Gastroesophageal sphincter (tissue), 4 donors: Measurements from ENCODE around the gene PRKN. TPM values are rescaled to one million over a fixed set of nuclear protein-coding genes. Genes with fewer than 3 reads are reported as not detected.

Experiments used
- ATAC-seq: fragments of 150-250 bp; one replicate; pipeline ENCODE4 v1.9.1; 2016; ENCODE audit warnings: mild to moderate bottlenecking, moderate library complexity
- H3K27ac ChIP-seq, 4 donors: fragments of 200-600 bp; sonication (generic) in 3 of 4; 1 replicate in 3 of 4; 2 replicates in 1 of 4; pipeline ENCODE4 v1.5.1; 2016 to 2019
- H3K27me3 ChIP-seq: fragments of 200-600 bp; sonication (generic); one replicate; pipeline ENCODE4 v1.5.1; 2019
- H3K36me3 ChIP-seq, 2 donors: fragments of 200-600 bp; sonication (generic); one replicate each; pipeline ENCODE4 v1.5.1; 2019; ENCODE audit warnings: control low read depth in 1 of 2
- H3K4me1 ChIP-seq, 3 donors: fragments of 200-600 bp; sonication (generic); 1 replicate in 2 of 3; 2 replicates in 1 of 3; pipeline ENCODE4 v1.5.1; 2016 to 2019; ENCODE audit warnings: control low read depth in 2 of 3
- H3K4me3 ChIP-seq, 2 donors: fragments of 200-600 bp; sonication (generic); one replicate each; pipeline ENCODE4 v1.5.1; 2019; ENCODE audit warnings: mild to moderate bottlenecking in 1 of 2, moderate library complexity in 1 of 2
- H3K9me3 ChIP-seq, 3 donors: fragments of 200-600 bp; sonication (generic); one replicate each; pipeline ENCODE4 v1.5.1; 2017 to 2019; ENCODE audit warnings: control low read depth in 2 of 3
- EP300 ChIP-seq: sonication (generic); formaldehyde crosslinking; IDR thresholded peaks from one replicate; pipeline ENCODE4 v1.6.1; 2017; ENCODE audit warnings: antibody characterized with exemption, mild to moderate bottlenecking
- POLR2A ChIP-seq, 2 donors: fragments of 450-650 bp; IDR thresholded peaks; one replicate each; pipeline ENCODE4 v1.6.1; 2017; ENCODE audit warnings: antibody characterized with exemption in 2 of 2, mild to moderate bottlenecking in 2 of 2, moderate library complexity in 1 of 2
- POLR2AphosphoS5 ChIP-seq: sonication (generic); formaldehyde crosslinking; IDR thresholded peaks from one replicate; pipeline ENCODE4 v1.6.1; 2017; ENCODE audit warnings: antibody characterized with exemption
- WGBS, 2 donors: methylation state at CpG; one replicate each; pipeline ENCODE4 v1.1.5; 2018; ENCODE audit warnings: low coverage in 1 of 2; 5-methylcytosine and 5-hydroxymethylcytosine counted together
- total RNA-seq, 4 donors: library from RNA; depleted of rRNA; stranded (reverse); fragments of >200 nt; gene quantifications; one replicate each; pipeline ENCODE4 v1.1.0, GENCODE V29; 2016
- TF ChIP-seq, protein P1 (sequence below), 4 experiments: fragments of 200-600 bp in 2 of 4; fragments of 450-650 bp in 2 of 4; sonication (generic) in 1 of 4; IDR thresholded peaks; one replicate each; pipeline ENCODE4 v1.5.1; 2017 to 2019; ENCODE audit warnings: antibody characterized with exemption in 4 of 4, mild to moderate bottlenecking in 2 of 4, moderate library complexity in 2 of 4

PRKN gene
- total RNA-seq, 4 donors from 2014 or later, result 8.4 to 58.6 (median 25.8) TPM

DNA sequence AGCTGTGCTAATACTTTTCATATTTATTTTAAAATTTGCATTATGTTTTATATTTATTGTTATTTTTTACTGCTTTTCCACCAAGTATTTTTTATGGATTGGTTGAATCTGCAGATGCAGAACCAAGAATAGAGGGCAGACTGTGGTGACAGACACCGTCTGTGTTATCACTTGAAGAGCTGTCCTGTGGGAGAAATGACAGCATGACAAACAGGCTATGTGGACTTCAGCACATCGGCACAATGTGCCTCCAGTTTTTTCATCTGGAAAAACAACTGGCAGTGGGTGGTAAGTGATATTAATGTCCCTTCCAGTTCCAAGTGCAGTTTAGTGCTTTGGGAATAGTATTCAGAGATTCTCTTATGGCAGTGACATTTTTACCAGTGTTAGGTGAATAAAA, 492.9 kb downstream of the PRKN start:
- Histone ChIP-seq H3K4me3 (no peak overlapping the region), H3K27me3 (no peaks in the 10 kb centered on the region), H3K36me3 (no peaks in the 10 kb centered on the region), H3K4me1 (no peaks in the 10 kb centered on the region), H3K9me3 (no peaks in the 10 kb centered on the region), H3K27ac (no peak overlapping the region)
- ATAC-seq, result no peak
- WGBS, 2 donors, result 20 to 76% methylated on average over 1 to 2 of the region's 2 CpGs
- no peak for TF ChIP-seq EP300
- TF ChIP-seq, protein P1, sequence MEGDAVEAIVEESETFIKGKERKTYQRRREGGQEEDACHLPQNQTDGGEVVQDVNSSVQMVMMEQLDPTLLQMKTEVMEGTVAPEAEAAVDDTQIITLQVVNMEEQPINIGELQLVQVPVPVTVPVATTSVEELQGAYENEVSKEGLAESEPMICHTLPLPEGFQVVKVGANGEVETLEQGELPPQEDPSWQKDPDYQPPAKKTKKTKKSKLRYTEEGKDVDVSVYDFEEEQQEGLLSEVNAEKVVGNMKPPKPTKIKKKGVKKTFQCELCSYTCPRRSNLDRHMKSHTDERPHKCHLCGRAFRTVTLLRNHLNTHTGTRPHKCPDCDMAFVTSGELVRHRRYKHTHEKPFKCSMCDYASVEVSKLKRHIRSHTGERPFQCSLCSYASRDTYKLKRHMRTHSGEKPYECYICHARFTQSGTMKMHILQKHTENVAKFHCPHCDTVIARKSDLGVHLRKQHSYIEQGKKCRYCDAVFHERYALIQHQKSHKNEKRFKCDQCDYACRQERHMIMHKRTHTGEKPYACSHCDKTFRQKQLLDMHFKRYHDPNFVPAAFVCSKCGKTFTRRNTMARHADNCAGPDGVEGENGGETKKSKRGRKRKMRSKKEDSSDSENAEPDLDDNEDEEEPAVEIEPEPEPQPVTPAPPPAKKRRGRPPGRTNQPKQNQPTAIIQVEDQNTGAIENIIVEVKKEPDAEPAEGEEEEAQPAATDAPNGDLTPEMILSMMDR (IDR thresholded peaks at IDR 0.05), result no peak
- TF ChIP-seq POLR2A (IDR thresholded peaks at IDR 0.05), result no peak
- no peak for TF ChIP-seq POLR2AphosphoS5

DNA sequence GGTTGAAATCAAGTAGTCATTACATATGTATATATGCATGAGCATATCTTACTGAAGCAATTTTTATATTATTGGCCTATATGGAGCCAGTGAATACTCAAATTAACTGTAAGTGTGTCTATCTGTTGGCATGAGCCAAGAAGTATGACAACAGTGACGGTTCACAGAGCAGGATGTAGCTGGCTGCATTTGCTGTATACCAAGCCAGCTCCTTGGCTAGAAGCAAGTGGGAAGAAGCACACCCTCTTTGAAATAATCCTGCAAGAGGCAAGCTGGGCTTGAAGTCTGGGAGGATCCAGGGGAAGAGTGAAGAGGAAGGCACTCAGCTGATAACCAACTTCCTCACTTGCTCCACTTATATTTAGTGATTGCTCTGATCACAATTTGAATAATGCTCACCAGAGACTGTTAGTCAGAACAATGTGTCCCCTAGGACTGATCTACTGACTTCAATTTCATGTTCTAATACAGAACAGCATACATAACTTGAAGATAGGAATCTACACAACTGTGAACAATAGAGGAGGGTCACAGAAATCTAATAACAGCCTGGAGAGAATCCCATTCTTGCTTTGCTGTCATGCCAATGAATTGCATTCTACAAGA, 497.3 kb downstream of the PRKN start:
- TF ChIP-seq, protein P1 (IDR thresholded peaks at IDR 0.05), result no peak
- no peak for TF ChIP-seq POLR2A (IDR thresholded peaks at IDR 0.05)
- TF ChIP-seq POLR2AphosphoS5, result no peak
- 12 to 56% methylated on average over 1 of the region's 1 CpG for WGBS, 2 donors
- no peak overlapping the region for H3K27ac ChIP-seq
- H3K9me3 ChIP-seq, result no peaks in the 10 kb centered on the region
- H3K4me1 ChIP-seq, result no peaks in the 10 kb centered on the region
- ATAC-seq, result no peak
- no peaks in the 10 kb centered on the region for H3K27me3 ChIP-seq
- H3K36me3 ChIP-seq, result no peaks in the 10 kb centered on the region
- no peak overlapping the region for H3K4me3 ChIP-seq

DNA sequence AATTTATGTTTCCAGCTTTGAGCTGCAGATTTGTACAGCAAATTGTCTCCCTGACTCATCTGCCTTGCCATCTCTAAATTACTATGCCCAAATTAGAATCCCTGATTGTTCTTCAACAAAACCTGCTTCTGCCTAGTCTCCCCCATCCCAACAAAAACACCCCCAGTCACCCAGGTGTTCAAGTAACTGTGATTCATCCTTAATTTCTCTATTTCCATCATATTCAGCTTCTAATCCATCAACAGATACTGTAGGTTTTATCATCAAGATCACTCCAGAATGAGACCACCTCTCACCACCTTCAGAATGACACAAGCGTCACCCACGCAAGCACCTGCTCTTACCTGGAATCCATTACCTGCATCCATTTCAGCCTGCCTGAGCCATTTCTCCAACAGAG, 498.5 kb downstream of the PRKN start:
- ATAC-seq, result no peak
- WGBS, 2 donors, result 90 to 100% methylated on average over 2 of the region's 2 CpGs
- Histone ChIP-seq H3K9me3 (no peaks in the 10 kb centered on the region), H3K4me1 (no peaks in the 10 kb centered on the region), H3K36me3 (no peaks in the 10 kb centered on the region), H3K27ac (no peak overlapping the region), H3K27me3 (no peaks in the 10 kb centered on the region), H3K4me3 (no peak overlapping the region)
- TF ChIP-seq POLR2A (IDR thresholded peaks at IDR 0.05) (no peak), EP300 (no peak), POLR2AphosphoS5 (no peak)
- TF ChIP-seq, protein P1 (IDR thresholded peaks at IDR 0.05), result no peak

DNA sequence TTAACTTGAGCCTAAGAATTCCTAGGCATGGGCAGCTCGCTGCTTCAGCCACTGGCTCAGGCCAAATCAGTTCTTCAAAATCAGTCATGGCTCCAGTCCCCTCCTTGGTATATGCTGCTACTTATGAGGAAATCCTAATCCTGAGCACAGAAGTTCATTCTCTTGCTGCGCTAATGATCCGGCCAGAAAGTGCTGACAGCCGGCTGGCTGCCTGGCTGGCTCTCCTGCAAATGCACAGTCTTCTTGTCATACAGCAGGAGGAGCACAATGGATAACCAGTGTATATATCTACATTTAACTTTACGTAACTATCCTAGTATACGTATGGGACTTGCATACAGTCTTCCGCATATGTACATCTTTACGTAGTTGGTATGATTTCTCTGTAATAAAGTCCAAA, 500.8 kb downstream of the PRKN start:
- Histone ChIP-seq H3K36me3 (no peaks in the 10 kb centered on the region), H3K27me3 (no peaks in the 10 kb centered on the region), H3K4me3 (no peak overlapping the region), H3K9me3 (no peaks in the 10 kb centered on the region), H3K27ac (no peak overlapping the region), H3K4me1 (no peaks in the 10 kb centered on the region)
- ATAC-seq, result no peak
- TF ChIP-seq POLR2A (IDR thresholded peaks at IDR 0.05), result no peak
- no peak for TF ChIP-seq POLR2AphosphoS5
- TF ChIP-seq EP300, result no peak
- TF ChIP-seq, protein P1 (IDR thresholded peaks at IDR 0.05), result no peak
- 95 to 100% methylated on average over 5 to 8 of the region's 8 CpGs for WGBS, 2 donors

DNA sequence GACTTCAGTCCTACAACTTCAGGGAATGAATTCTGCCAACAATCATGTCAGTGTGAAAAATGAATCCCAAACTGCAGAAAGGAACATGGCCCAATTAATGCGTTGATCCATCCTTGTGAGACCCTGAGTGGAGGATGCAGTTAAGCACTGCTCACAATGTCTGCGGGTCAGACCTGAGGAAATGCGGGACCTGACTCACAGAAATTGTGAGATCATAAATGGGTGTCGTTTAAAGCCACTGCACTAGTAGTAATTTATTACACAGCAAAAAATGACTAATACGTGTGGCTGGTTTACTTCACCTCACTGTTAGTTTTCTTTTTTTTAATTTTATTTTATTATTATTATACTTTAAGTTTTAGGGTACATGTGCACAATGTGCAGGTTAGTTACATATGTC, 505.0 kb downstream of the PRKN start:
- H3K9me3 ChIP-seq, result no peaks in the 10 kb centered on the region
- WGBS, 2 donors, result 84 to 96% methylated on average over 5 of the region's 5 CpGs
- no peak overlapping the region for H3K27ac ChIP-seq
- H3K4me1 ChIP-seq, result no peaks in the 10 kb centered on the region
- TF ChIP-seq POLR2A (IDR thresholded peaks at IDR 0.05) (no peak), POLR2AphosphoS5 (no peak), EP300 (no peak)
- TF ChIP-seq, protein P1 (IDR thresholded peaks at IDR 0.05), result no peak
- H3K27me3 ChIP-seq, result no peaks in the 10 kb centered on the region
- ATAC-seq, result no peak
- H3K4me3 ChIP-seq, result no peak overlapping the region
- H3K36me3 ChIP-seq, result no peaks in the 10 kb centered on the region
